Measurements from ENCODE around the gene FAF1. TPM values are rescaled to one million over a fixed set of nuclear protein-coding genes. Genes with fewer than 3 reads are reported as not detected.
A peak's percentile ranks its signal among the peaks of the same experiment; 100 is the strongest.

The FAF1 gene
- total and polyA plus RNA-seq, 9 of the 15 experiments (the other 6 are each of a cell fraction or from before 2014, with no cell fraction given): 48.7 to 225 (median 118) TPM

DNA sequence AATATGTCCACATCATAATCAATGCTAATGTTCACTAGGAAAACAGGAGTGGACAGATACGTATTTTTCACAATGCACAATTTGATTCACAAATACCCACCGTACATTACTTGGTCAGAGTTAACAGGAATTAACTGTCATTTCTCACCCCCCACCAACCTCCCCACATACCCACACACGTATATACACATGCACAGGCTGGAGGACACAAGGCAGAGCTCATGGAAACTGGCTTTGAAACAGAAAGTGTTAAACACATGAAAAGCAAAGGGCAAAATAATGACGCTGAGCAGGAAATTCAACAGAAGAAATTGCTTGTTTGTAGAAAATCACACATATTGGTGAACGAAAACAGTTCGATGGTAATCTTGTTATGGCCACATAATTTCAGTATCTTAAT lies 348.4 kb downstream of the FAF1 start:
- CTCF ChIA-PET (ENCODE audit: low intra/inter-chr PET ratio): interaction anchor here (0.6 kb wide), 1 partner anchor 516 kb away, joined by 4 read pairs; no protein-coding TSS in a partner anchor

DNA sequence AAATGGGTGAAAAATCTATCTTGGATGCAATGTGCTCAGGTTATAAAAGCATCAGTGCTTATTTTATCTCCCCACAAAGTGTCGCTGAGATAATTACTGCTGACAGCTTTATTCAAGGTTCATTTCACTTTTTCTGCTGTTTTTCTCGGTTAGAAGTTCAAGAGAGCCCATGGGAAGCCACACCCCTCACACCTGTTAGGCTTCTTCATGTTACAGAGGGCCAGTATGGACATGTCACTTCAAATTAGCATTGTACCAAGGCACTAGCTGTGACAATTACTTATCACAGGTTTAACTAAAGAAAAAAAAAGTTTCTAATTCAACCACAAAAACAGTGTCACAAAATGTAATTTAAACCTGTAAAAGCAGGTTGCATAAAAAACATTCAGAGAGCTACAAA lies 349.5 kb downstream of the FAF1 start:
- in situ Hi-C loops (cut with MboI) (no loop called here), intact Hi-C loops (cut with micrococcal nuclease) (no loop called here)
- Histone ChIP-seq H3K36me3 (ENCODE audit: control insufficient read depth, insufficient read depth, low read length) (peaks cover 4% of the 10 kb centered on the region), H3K79me2 (ENCODE audit: control insufficient read depth, insufficient read depth, low read length) (no peaks in the 10 kb centered on the region), H3K27me3 (ENCODE audit: control insufficient read depth in 2 of 2, insufficient read depth in 2 of 2, low read length in 2 of 2) (no peaks in the 10 kb centered on the region), H2AFZ (ENCODE audit: low read depth, low read length) (no peak overlapping the region), H3K4me2 (ENCODE audit: insufficient read depth, low read length) (no peak overlapping the region), H3K4me3 (no peak overlapping the region), H3K9me3 (replicated peaks; ENCODE audit: control insufficient read depth, insufficient read depth, low read depth, low read length) (no peaks in the 10 kb centered on the region), H3K9me1 (ENCODE audit: control insufficient read depth, insufficient read depth, low read length) (no peaks in the 10 kb centered on the region), H4K20me1 (replicated peaks; ENCODE audit: control insufficient read depth, insufficient read depth, low read length) (no peaks in the 10 kb centered on the region), H3K27ac (ENCODE audit: extremely low read depth, low read depth, low read length) (no peak overlapping the region), H3K9ac (ENCODE audit: insufficient read depth in 1 of 2, low read depth in 2 of 2, low read length in 2 of 2) (no peak overlapping the region), H3K4me1 (replicated peaks in 1 of 2; ENCODE audit: control insufficient read depth in 2 of 2, insufficient read depth in 2 of 2, low read length in 2 of 2) (no peaks in the 10 kb centered on the region)
- TF ChIP-seq ZNF436 (CRISPR knock-in tag; IDR thresholded peaks at IDR 0.05): no peak
- no peak for TF ChIP-seq E2F1 (CRISPR knock-in tag; IDR thresholded peaks at IDR 0.05)
- no peak for TF ChIP-seq ATF4 (CRISPR knock-in tag; IDR thresholded peaks at IDR 0.05)
- TF ChIP-seq KDM2B (CRISPR knock-in tag; IDR thresholded peaks at IDR 0.05): no peak
- TF ChIP-seq PTTG1 (tag; IDR thresholded peaks at IDR 0.05; ENCODE audit: low read depth): no peak
- TF ChIP-seq SNRNP70 (optimal IDR thresholded peaks at IDR 0.05; ENCODE audit: low read depth, low read length): no peak
- TF ChIP-seq FOXK2 (conservative IDR thresholded peaks at IDR 0.05 in 1 of 2, IDR thresholded peaks at IDR 0.05 in 1 of 2; ENCODE audit: low read depth in 2 of 2): no peak
- TF ChIP-seq BRD4 (IDR thresholded peaks at IDR 0.05): no peak
- no peak for TF ChIP-seq KAT8 (IDR thresholded peaks at IDR 0.05; ENCODE audit: low read depth)
- WGBS (ENCODE audit: insufficient coverage, low coverage, missing lambda C conversion rate): 18% methylated on average over 2 of the region's 2 CpGs
- no TSS peak for BruUV-seq (replicated peaks)
- DNase-seq (ENCODE audit: extremely low read depth in 1 of 4, low spot score in 3 of 4): no peak
- peak; percentile 55 for FAIRE-seq
- ChIA-PET POLR2A (interaction anchor here (0.5 to 1.5 kb wide), 3 partner anchors 10 to 17 kb away, joined by 3 to 7 read pairs (median 3); no protein-coding TSS in a partner anchor), CTCF (ENCODE audit: low intra/inter-chr PET ratio) (no interaction called here)
- ATAC-seq: no peak

More for the DNA sequence above, 348.4 kb downstream of the FAF1 start:
- no peaks in the 10 kb centered on the region for H3K9me1 ChIP-seq (ENCODE audit: control insufficient read depth, insufficient read depth, low read length)
- no peak overlapping the region for H3K4me2 ChIP-seq (ENCODE audit: insufficient read depth, low read length)
- H3K9ac ChIP-seq (ENCODE audit: insufficient read depth in 1 of 2, low read depth in 2 of 2, low read length in 2 of 2): no peak overlapping the region
- in situ Hi-C loops (cut with MboI): no loop called here
- POLR2A ChIA-PET: interaction anchor here (1.1 kb wide), 1 partner anchor 8 kb away, joined by 4 read pairs; no protein-coding TSS in a partner anchor
- WGBS (ENCODE audit: insufficient coverage, low coverage, missing lambda C conversion rate): 92% methylated on average over 6 of the region's 6 CpGs
- H3K27me3 ChIP-seq (ENCODE audit: control insufficient read depth in 2 of 2, insufficient read depth in 2 of 2, low read length in 2 of 2): no peaks in the 10 kb centered on the region
- no peaks in the 10 kb centered on the region for H3K4me1 ChIP-seq (replicated peaks in 1 of 2; ENCODE audit: control insufficient read depth in 2 of 2, insufficient read depth in 2 of 2, low read length in 2 of 2)
- DNase-seq (ENCODE audit: extremely low read depth in 1 of 4, low spot score in 3 of 4) (no peak), ATAC-seq (no peak), FAIRE-seq (no peak)
- H2AFZ ChIP-seq (ENCODE audit: low read depth, low read length): no peak overlapping the region
- no peaks in the 10 kb centered on the region for H3K9me3 ChIP-seq (replicated peaks; ENCODE audit: control insufficient read depth, insufficient read depth, low read depth, low read length)
- peaks cover 4% of the 10 kb centered on the region for H3K36me3 ChIP-seq (ENCODE audit: control insufficient read depth, insufficient read depth, low read length)
- no peak overlapping the region for H3K27ac ChIP-seq (ENCODE audit: extremely low read depth, low read depth, low read length)
- intact Hi-C loops (cut with micrococcal nuclease): no loop called here
- no peak for TF ChIP-seq CHD4 (IDR thresholded peaks at IDR 0.05; ENCODE audit: insufficient read depth, insufficient replicate concordance, low read depth, low read length, poor library complexity, severe bottlenecking)
- no peak for TF ChIP-seq NRF1 (conservative IDR thresholded peaks at IDR 0.05 in 1 of 2, IDR thresholded peaks at IDR 0.05 in 1 of 2)
- no peak for TF ChIP-seq CREB3 (tag; conservative IDR thresholded peaks at IDR 0.05; ENCODE audit: low read depth)
- no peak for TF ChIP-seq MEIS2 (IDR thresholded peaks at IDR 0.05; ENCODE audit: partially characterized antibody)
- no peak for TF ChIP-seq HDAC2 (IDR thresholded peaks at IDR 0.05)
- no TSS peak for BruUV-seq (replicated peaks)
- no peaks in the 10 kb centered on the region for H3K79me2 ChIP-seq (ENCODE audit: control insufficient read depth, insufficient read depth, low read length)
- no peak overlapping the region for H3K4me3 ChIP-seq
- no peaks in the 10 kb centered on the region for H4K20me1 ChIP-seq (replicated peaks; ENCODE audit: control insufficient read depth, insufficient read depth, low read length)

Measured in K562 (cell line).